ENCODE measurements around the gene VGLL4.
"Not testable (repeated sequence)": the region's sequence is repeated elsewhere in the genome, so short reads cannot be mapped to it uniquely, and the experiment has no call there.

The VGLL4 gene

GRCh38 chr3:11574981-11575669 lies 68.6 kb downstream of the VGLL4 start:
- Histone ChIP-seq H3K27me3 (ENCODE audit: insufficient read depth, low read length, poor library complexity) (no peaks in the 10 kb centered on the region), H3K79me2 (ENCODE audit: insufficient read depth, low read length) (peaks cover 97% of the 10 kb centered on the region), H2AFZ (ENCODE audit: low read depth, low read length) (no peak overlapping the region), H3K27ac (ENCODE audit: low read length) (no peak overlapping the region), H3K4me2 (ENCODE audit: insufficient read depth, low read length) (no peak overlapping the region), H3K4me3 (ENCODE audit: low read depth in 1 of 2, low read length in 2 of 2) (no peak overlapping the region), H3K36me3 (ENCODE audit: insufficient read depth, low read length) (peaks cover 65% of the 10 kb centered on the region), H3K9me3 (ENCODE audit: insufficient read depth, low read length, severe bottlenecking) (no peaks in the 10 kb centered on the region), H3K4me1 (ENCODE audit: insufficient read depth, low read length) (no peaks in the 10 kb centered on the region), H4K20me1 (ENCODE audit: insufficient read depth, low read length) (peaks cover 86% of the 10 kb centered on the region), H3K9ac (ENCODE audit: low read depth, low read length) (no peak overlapping the region)
- TF ChIP-seq CTCF (IDR thresholded peaks at IDR 0.05; ENCODE audit: borderline replicate concordance, extremely low read depth, low read length, poor library complexity, severe bottlenecking) (no peak), EZH2 (IDR thresholded peaks at IDR 0.05; ENCODE audit: borderline replicate concordance, low read depth, low read length, severe bottlenecking) (no peak)
- DNase-seq = no peak
- no peak for ATAC-seq (ENCODE audit: insufficient read depth, low read depth)

GRCh38 chr3:11572660-11573059 lies 71.1 kb downstream of the VGLL4 start:
- not testable (repeated sequence) for H2AFZ ChIP-seq (ENCODE audit: low read depth, low read length); H3K4me1 ChIP-seq (ENCODE audit: insufficient read depth, low read length); H3K9me3 ChIP-seq (ENCODE audit: insufficient read depth, low read length, severe bottlenecking); H3K4me2 ChIP-seq (ENCODE audit: insufficient read depth, low read length); H3K27ac ChIP-seq (ENCODE audit: low read length); H3K9ac ChIP-seq (ENCODE audit: low read depth, low read length); ATAC-seq (ENCODE audit: insufficient read depth, low read depth); H3K4me3 ChIP-seq (ENCODE audit: low read depth in 1 of 2, low read length in 2 of 2); DNase-seq; H3K27me3 ChIP-seq (ENCODE audit: insufficient read depth, low read length, poor library complexity)
- Histone ChIP-seq H3K79me2 (ENCODE audit: insufficient read depth, low read length) (peaks cover 99% of the 10 kb centered on the region), H3K36me3 (ENCODE audit: insufficient read depth, low read length) (peaks cover 80% of the 10 kb centered on the region), H4K20me1 (ENCODE audit: insufficient read depth, low read length) (peaks cover 91% of the 10 kb centered on the region)

- peaks cover 89% of the 10 kb centered on the region for H3K36me3 ChIP-seq (ENCODE audit: insufficient read depth, low read length)
Measured at GRCh38 chr3:11570789-11571495, 72.8 kb downstream of the VGLL4 start.

More at GRCh38 chr3:11570789-11571495, 72.8 kb downstream of the VGLL4 start:
- Histone ChIP-seq H3K27me3 (ENCODE audit: insufficient read depth, low read length, poor library complexity) (no peaks in the 10 kb centered on the region), H3K79me2 (ENCODE audit: insufficient read depth, low read length) (peaks cover 99% of the 10 kb centered on the region), H3K4me3 (ENCODE audit: low read depth in 1 of 2, low read length in 2 of 2) (no peak overlapping the region), H3K9ac (ENCODE audit: low read depth, low read length) (no peak overlapping the region), H3K27ac (ENCODE audit: low read length) (no peak overlapping the region), H2AFZ (ENCODE audit: low read depth, low read length) (no peak overlapping the region), H3K4me1 (ENCODE audit: insufficient read depth, low read length) (no peaks in the 10 kb centered on the region), H3K4me2 (ENCODE audit: insufficient read depth, low read length) (no peak overlapping the region), H4K20me1 (ENCODE audit: insufficient read depth, low read length) (peaks cover 91% of the 10 kb centered on the region), H3K9me3 (ENCODE audit: insufficient read depth, low read length, severe bottlenecking) (no peaks in the 10 kb centered on the region)
- no peak for TF ChIP-seq EZH2 (IDR thresholded peaks at IDR 0.05; ENCODE audit: borderline replicate concordance, low read depth, low read length, severe bottlenecking)
- TF ChIP-seq CTCF (IDR thresholded peaks at IDR 0.05; ENCODE audit: borderline replicate concordance, extremely low read depth, low read length, poor library complexity, severe bottlenecking) = no peak
- ATAC-seq (ENCODE audit: insufficient read depth, low read depth) = no peak
- no peak for DNase-seq
